H9 (cell line): ENCODE data around the gene GNPAT. TPM values are rescaled to one million over a fixed set of nuclear protein-coding genes. Genes with fewer than 3 reads are reported as not detected.

ENCODE experiments used
- DNase-seq: peaks from one replicate; pipeline ENCODE4 v3.0.0-alpha.2; 2017
- H2AFZ ChIP-seq: one replicate; pipeline ENCODE4 v1.6.1; 2013; ENCODE audit warnings: mild to moderate bottlenecking, low read length, control low read depth, moderate library complexity
- H2AK5ac ChIP-seq: 2 replicates; pipeline ENCODE4 v1.6.1; 2013; ENCODE audit warnings: low read length, control low read depth, mixed read lengths; ENCODE audit not compliant: insufficient read length
- H2BK120ac ChIP-seq: one replicate; pipeline ENCODE4 v1.6.1; 2013; ENCODE audit warnings: low read depth, mild to moderate bottlenecking, low read length, control low read depth, inconsistent platforms; ENCODE audit not compliant: poor library complexity, severe bottlenecking
- H2BK12ac ChIP-seq: 2 replicates; pipeline ENCODE4 v1.6.1; 2013; ENCODE audit warnings: low read length, control low read depth, mixed read lengths, low read depth; ENCODE audit not compliant: insufficient read length
- H2BK15ac ChIP-seq: 2 replicates; pipeline ENCODE4 v1.6.1; 2013; ENCODE audit warnings: low read depth, low read length, control low read depth
- H2BK20ac ChIP-seq: one replicate; pipeline ENCODE4 v1.6.1; 2013; ENCODE audit warnings: low read depth, mild to moderate bottlenecking, low read length, control low read depth, inconsistent platforms; ENCODE audit not compliant: poor library complexity, severe bottlenecking
- H2BK5ac ChIP-seq: 2 replicates; pipeline ENCODE4 v1.6.1; 2013; ENCODE audit warnings: low read length, control low read depth, mixed read lengths; ENCODE audit not compliant: insufficient read length
- H3K14ac ChIP-seq: 2 replicates; pipeline ENCODE4 v1.6.1; 2013; ENCODE audit warnings: low read length, control low read depth; ENCODE audit not compliant: insufficient read depth
- H3K18ac ChIP-seq: 2 replicates; pipeline ENCODE4 v1.6.1; 2013; ENCODE audit warnings: low read depth, mild to moderate bottlenecking, mixed read lengths, low read length, control low read depth; ENCODE audit not compliant: insufficient read length
- H3K23ac ChIP-seq: 2 replicates; pipeline ENCODE4 v1.6.1; 2013; ENCODE audit warnings: low read length, control low read depth, mixed read lengths, low read depth; ENCODE audit not compliant: insufficient read length
- H3K23me2 ChIP-seq: 2 replicates; pipeline ENCODE4 v1.6.1; 2013; ENCODE audit warnings: low read depth, mild to moderate bottlenecking, mixed read lengths, low read length, control low read depth; ENCODE audit not compliant: insufficient read length, poor library complexity, severe bottlenecking
- H3K27ac ChIP-seq: 2 replicates; pipeline ENCODE4 v1.5.1; 2013; ENCODE audit warnings: low read length, control low read depth, mixed read lengths, low read depth; ENCODE audit not compliant: insufficient read length
- H3K27me3 ChIP-seq: 2 replicates; pipeline ENCODE4 v1.6.1; 2013; ENCODE audit warnings: low read length, control low read depth, inconsistent platforms; ENCODE audit not compliant: insufficient read depth
- H3K4ac ChIP-seq: 2 replicates; pipeline ENCODE4 v1.6.1; 2013; ENCODE audit warnings: low read depth, mild to moderate bottlenecking, control low read depth, inconsistent platforms, low read length, moderate library complexity
- H3K4me1 ChIP-seq: 2 replicates; pipeline ENCODE4 v1.6.1; 2013; ENCODE audit warnings: low read length, control low read depth, inconsistent platforms; ENCODE audit not compliant: insufficient read depth
- H3K4me2 ChIP-seq: 2 replicates; pipeline ENCODE4 v1.6.1; 2013; ENCODE audit warnings: low read length, control low read depth, mixed read lengths; ENCODE audit not compliant: insufficient read length, insufficient read depth
- H3K56ac ChIP-seq: 2 replicates; pipeline ENCODE4 v1.6.1; 2013; ENCODE audit warnings: low read depth, mild to moderate bottlenecking, mixed read lengths, low read length, control low read depth; ENCODE audit not compliant: insufficient read length
- H3K79me1 ChIP-seq: 2 replicates; pipeline ENCODE4 v1.6.1; 2013; ENCODE audit warnings: low read depth, mild to moderate bottlenecking, moderate library complexity, low read length, control low read depth, inconsistent platforms; ENCODE audit not compliant: insufficient read depth, poor library complexity, severe bottlenecking
- H3K79me2 ChIP-seq: 2 replicates; pipeline ENCODE4 v1.6.1; 2013; ENCODE audit warnings: low read length, control low read depth, inconsistent platforms; ENCODE audit not compliant: insufficient read depth
- H3K9ac ChIP-seq: 2 replicates; pipeline ENCODE4 v1.6.1; 2013; ENCODE audit warnings: low read length, control low read depth, mixed read lengths; ENCODE audit not compliant: insufficient read length; ENCODE audit errors: extremely low read depth
- H3K9me3 ChIP-seq: one replicate; pipeline ENCODE4 v1.6.1; 2013; ENCODE audit warnings: low read depth, low read length, inconsistent platforms; ENCODE audit not compliant: control insufficient read depth
- H3T11ph ChIP-seq: one replicate; pipeline ENCODE4 v1.6.1; 2013; ENCODE audit warnings: mild to moderate bottlenecking, low read length, control low read depth, inconsistent platforms
- H4K20me1 ChIP-seq: one replicate; pipeline ENCODE4 v1.6.1; 2013; ENCODE audit not compliant: control insufficient read depth, insufficient read length, insufficient read depth
- H4K5ac ChIP-seq: 2 replicates; pipeline ENCODE4 v1.6.1; 2013; ENCODE audit warnings: low read depth, mild to moderate bottlenecking, mixed read lengths, low read length, control low read depth; ENCODE audit not compliant: insufficient read length
- H4K8ac ChIP-seq: replicated peaks from 2 replicates; pipeline ENCODE4 v1.6.1; 2013; ENCODE audit warnings: low read length, control low read depth, mixed read lengths, low read depth; ENCODE audit not compliant: insufficient read length
- H4K91ac ChIP-seq: 2 replicates; pipeline ENCODE4 v1.6.1; 2013; ENCODE audit warnings: low read depth, mild to moderate bottlenecking, moderate library complexity, mixed read lengths, low read length, control low read depth; ENCODE audit not compliant: insufficient read length
- H3K27ac Mint-ChIP-seq, 3 experiments: 2 replicates in 2 of 3; 3 replicates in 1 of 3; pipeline ENCODE4 v1.8.0; 2020 to 2021; ENCODE audit warnings: mixed read lengths in 3 of 3, mild to moderate bottlenecking in 1 of 3, moderate library complexity in 1 of 3
- H3K27me3 Mint-ChIP-seq: 2 replicates; pipeline ENCODE4 v1.8.0; 2021; ENCODE audit warnings: low read depth, mild to moderate bottlenecking, moderate library complexity, mixed read lengths
- H3K36me3 Mint-ChIP-seq, 3 experiments: 2 replicates in 2 of 3; 3 replicates in 1 of 3; pipeline ENCODE4 v1.8.0; 2020 to 2021; ENCODE audit warnings: low read depth in 3 of 3, mixed read lengths in 3 of 3; ENCODE audit not compliant: insufficient read depth in 1 of 3
- H3K4me1 Mint-ChIP-seq, 2 experiments: 2 replicates each; pipeline ENCODE4 v1.8.0; 2020; ENCODE audit warnings: mixed read lengths in 2 of 2
- H3K4me3 Mint-ChIP-seq, 2 experiments: 2 replicates in 1 of 2; 3 replicates in 1 of 2; pipeline ENCODE4 v1.8.0; 2020 to 2021; ENCODE audit warnings: mild to moderate bottlenecking in 2 of 2, mixed read lengths in 2 of 2, moderate library complexity in 1 of 2
- H3K9me3 Mint-ChIP-seq, 2 experiments: 2 replicates in 1 of 2; 3 replicates in 1 of 2; pipeline ENCODE4 v1.8.0; 2020; ENCODE audit warnings: mild to moderate bottlenecking in 2 of 2, mixed read lengths in 2 of 2, moderate library complexity in 1 of 2
- CTCF ChIP-seq: fragments of 200-600 bp; sonication (generic); conservative IDR thresholded peaks from 3 replicates; pipeline ENCODE4 v1.8.0; 2021; ENCODE audit warnings: antibody characterized with exemption, mild to moderate bottlenecking
- WGBS: extraction: QIAGEN DNeasy Blood & Tissue Kit; methylation state at CpG from one replicate; pipeline ENCODE4 v1.1.7; 2013; ENCODE audit warnings: missing lambda C conversion rate, low lambda C conversion rate, mixed read lengths; ENCODE audit not compliant: insufficient read length; ENCODE audit errors: extremely low coverage; 5-methylcytosine and 5-hydroxymethylcytosine counted together
- total RNA-seq: library from RNA; stranded (reverse); gene quantifications from 2 replicates; pipeline ENCODE4 v1.2.1, GENCODE V29; 2021

Gene GNPAT
- total RNA-seq, 1 experiment from 2014 or later: 38.1 TPM

GRCh38 chr1:231318015-231318355, 77.0 kb downstream of the GNPAT start:
- no peak overlapping the region for H3K4me2 ChIP-seq
- H3K79me2 ChIP-seq: no peaks in the 10 kb centered on the region
- no peak overlapping the region for H2BK15ac ChIP-seq
- H3K27me3 Mint-ChIP-seq: peaks cover 9% of the 10 kb centered on the region
- no peak overlapping the region for H3K56ac ChIP-seq
- H3K36me3 Mint-ChIP-seq: no peaks in the 10 kb centered on the region
- H4K20me1 ChIP-seq: no peaks in the 10 kb centered on the region
- no peak overlapping the region for H2BK5ac ChIP-seq
- H4K8ac ChIP-seq: no peak overlapping the region
- H3K23me2 ChIP-seq: no peaks in the 10 kb centered on the region
- WGBS: no CpG with 5 or more reads among the region's 15 CpGs
- no peak overlapping the region for H3K9ac ChIP-seq
- TF ChIP-seq CTCF: no peak
- no peak overlapping the region for H3K14ac ChIP-seq
- H3K4me1 ChIP-seq: no peaks in the 10 kb centered on the region
- no peaks in the 10 kb centered on the region for H3K9me3 Mint-ChIP-seq
- no peak overlapping the region for H2BK120ac ChIP-seq
- no peak overlapping the region for H2AK5ac ChIP-seq
- no peak overlapping the region for H3K4ac ChIP-seq
- no peak overlapping the region for H3K23ac ChIP-seq
- no peak overlapping the region for H3K27ac Mint-ChIP-seq
- no peak overlapping the region for H4K91ac ChIP-seq
- H3K9me3 ChIP-seq: no peaks in the 10 kb centered on the region
- H3K18ac ChIP-seq: no peak overlapping the region
- no peak overlapping the region for H2AFZ ChIP-seq
- DNase-seq: peak; percentile 17
- H3K4me1 Mint-ChIP-seq: no peaks in the 10 kb centered on the region
- H2BK12ac ChIP-seq: no peak overlapping the region
- H3K79me1 ChIP-seq: no peaks in the 10 kb centered on the region
- H3T11ph ChIP-seq: no peak overlapping the region
- H3K27me3 ChIP-seq: no peaks in the 10 kb centered on the region
- no peak overlapping the region; a peak in 1 of 5 replicates for H3K4me3 Mint-ChIP-seq
- no peak overlapping the region for H2BK20ac ChIP-seq
- no peak overlapping the region for H4K5ac ChIP-seq
- no peak overlapping the region for H3K27ac ChIP-seq
